Heart left ventricle (tissue), 16 donors: ENCODE measurements around the gene KLHL18. TPM values are rescaled to one million over a fixed set of nuclear protein-coding genes. Genes with fewer than 3 reads are reported as not detected.
"Not testable (repeated sequence)": the region's sequence is repeated elsewhere in the genome, so short reads cannot be mapped to it uniquely, and the experiment has no call there.

Experiments used
- ATAC-seq, 4 donors: fragments of 200-7000 bp; cut with Tn5 transposase; one replicate each; pipeline ENCODE4 v1.9.1; 2020 to 2022; ENCODE audit warnings: moderate library complexity in 4 of 4, mild to moderate bottlenecking in 3 of 4, moderate number of reproducible peaks in 1 of 4
- DNase-seq, 5 donors: peaks; one replicate each; pipeline ENCODE4 v3.0.0-alpha.2; 2020
- H3K27ac ChIP-seq, 12 donors: fragments of 200-600 bp; sonication (generic) in 4 of 12; one replicate each; pipeline versions ENCODE4 v1.5.0 to v1.8.0; 2016 to 2022; ENCODE audit warnings: mild to moderate bottlenecking in 2 of 12
- H3K27me3 ChIP-seq, 9 donors: fragments of 200-600 bp; sonication (generic) in 2 of 9; one replicate each; pipeline versions ENCODE4 v1.5.1 to v1.8.0; 2016 to 2022; ENCODE audit warnings: mild to moderate bottlenecking in 3 of 9
- H3K36me3 ChIP-seq, 9 donors: fragments of 200-600 bp; sonication (generic) in 2 of 9; one replicate each; pipeline versions ENCODE4 v1.5.0 to v1.8.0; 2018 to 2022; ENCODE audit warnings: mild to moderate bottlenecking in 2 of 9
- H3K4me1 ChIP-seq, 12 donors: fragments of 200-600 bp; sonication (generic) in 4 of 12; one replicate each; pipeline versions ENCODE4 v1.5.0 to v1.8.0; 2016 to 2022; ENCODE audit warnings: mild to moderate bottlenecking in 3 of 12
- H3K4me3 ChIP-seq, 12 donors: fragments of 200-600 bp; sonication (generic) in 4 of 12; one replicate each; pipeline versions ENCODE4 v1.5.0 to v1.8.0; 2017 to 2022; ENCODE audit warnings: mild to moderate bottlenecking in 9 of 12, moderate library complexity in 4 of 12
- H3K9me3 ChIP-seq, 12 donors: fragments of 200-600 bp; sonication (generic) in 4 of 12; one replicate each; pipeline versions ENCODE4 v1.5.0 to v1.8.0; 2016 to 2022; ENCODE audit warnings: mild to moderate bottlenecking in 1 of 12
- POLR2A ChIP-seq, 2 donors: fragments of 450-650 bp; IDR thresholded peaks; one replicate each; pipeline ENCODE4 v1.6.1; 2017; ENCODE audit warnings: antibody characterized with exemption in 2 of 2, mild to moderate bottlenecking in 2 of 2, moderate library complexity in 2 of 2
- WGBS, 4 donors: extraction: QIAGEN DNeasy Blood & Tissue Kit in 2 of 4; methylation state at CpG; one replicate each; pipeline versions ENCODE4 v1.1.5 to v1.1.7; 2013 to 2018; 5-methylcytosine and 5-hydroxymethylcytosine counted together
- intact Hi-C, 10 donors: fragments of 100-400 bp; cut with DNase I; formaldehyde crosslinking; loops; one replicate each; pipeline versions ENCODE4 v1.11.1 to v1.14.2; 2022
- polyA plus RNA-seq, 2 donors: library from polyadenylated mRNA; stranded (reverse); fragments of 200-250 nt; gene quantifications; one replicate each; pipeline ENCODE4 v1.2.3, GENCODE V29; 2013
- total RNA-seq, 9 donors: library from RNA; depleted of rRNA in 2 of 9; stranded (reverse); fragments of >200 nt in 2 of 9; fragmentation: NEBNext Ultra II Directional in 3 of 9; extraction: Animal tissue kit (Norgen Biotek cat#: 25700) in 3 of 9; gene quantifications; one replicate each; pipeline versions ENCODE4 v1.1.0 to v1.2.4, GENCODE V29; 2016 to 2023
- TF ChIP-seq, protein P1 (sequence below), 12 donors: fragments of 200-600 bp; sonication (generic) in 4 of 12; IDR thresholded peaks; one replicate each; pipeline versions ENCODE4 v1.5.0 to v1.8.0; 2018 to 2022; ENCODE audit warnings: antibody characterized with exemption in 12 of 12, mild to moderate bottlenecking in 5 of 12
- donor health status: ischemic (EF 13 %, LVEDD 7.1; RV severe dilation, severe dysfunction).
- donor health status: healthy with polysubstance abuse.
- donor health status: DM: no; HTN: yes; CAD: no.
- donor health status: DM: no; HTN: no; CAD: no.
- donor health status: ischemic (EF 25% LVEDD 6.9; RV normal size, moderate dysfunction).
- donor health status: ischemic (EF 25% LVEDD 5.7; RV mildly dilated, moderate dysfunction).
- donor health status: healthy.
- donor health status: DM: yes; HTN: yes; CAD: no.
- donor health status: ischemic (EF 35%, LVEDD 5.7; RV mildly dilated, moderate dysfunction).
- donor health status: nonischemic (EF 11% LVEDD 7.7; RV severe dilation, severe dysfunction).
- donor health status: DM: yes; HTN: yes; CAD: no.
- donor health status: PGD.
- donor health status: ischemic (EF 29% LVEDD 5.4; RV normal size, mild dysfunction).
- donor health status: nonischemic (EF 23%, LVEDD 6.1; RV moderate dilation, normal function).

Gene KLHL18
- total and polyA plus RNA-seq, 11 donors: 15.2 to 109 (median 45.9) TPM

DNA sequence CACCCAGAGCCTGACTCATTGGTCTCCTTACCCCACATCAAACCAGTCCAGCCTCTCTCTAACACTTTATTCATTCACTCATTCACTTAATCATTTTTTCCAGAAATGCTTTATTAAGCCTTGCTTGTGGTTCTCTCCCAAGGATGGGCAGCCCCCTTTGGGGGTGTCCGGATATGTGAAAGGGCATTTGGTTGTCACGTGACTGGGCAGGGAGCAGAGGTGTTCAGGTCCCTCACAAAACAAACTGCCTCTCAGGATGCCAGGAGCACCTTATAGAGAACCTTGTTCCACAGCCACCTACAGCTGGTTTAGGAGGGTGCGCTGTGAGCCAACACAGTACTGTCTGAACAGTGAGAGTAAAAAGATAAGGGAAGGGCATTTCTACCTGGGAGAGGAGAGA lies 72.3 kb downstream of the KLHL18 start:
- no peak for ATAC-seq
- H3K4me3 ChIP-seq: no peak overlapping the region
- DNase-seq: no peak
- WGBS, 4 donors: 89 to 100% (median 93%) methylated on average over 3 of the region's 3 CpGs
- intact Hi-C loops: no loop called here
- no peak overlapping the region for H3K27ac ChIP-seq
- no peaks in the 10 kb centered on the region for H3K36me3 ChIP-seq
- TF ChIP-seq POLR2A (IDR thresholded peaks at IDR 0.05): no peak
- TF ChIP-seq, protein P1, sequence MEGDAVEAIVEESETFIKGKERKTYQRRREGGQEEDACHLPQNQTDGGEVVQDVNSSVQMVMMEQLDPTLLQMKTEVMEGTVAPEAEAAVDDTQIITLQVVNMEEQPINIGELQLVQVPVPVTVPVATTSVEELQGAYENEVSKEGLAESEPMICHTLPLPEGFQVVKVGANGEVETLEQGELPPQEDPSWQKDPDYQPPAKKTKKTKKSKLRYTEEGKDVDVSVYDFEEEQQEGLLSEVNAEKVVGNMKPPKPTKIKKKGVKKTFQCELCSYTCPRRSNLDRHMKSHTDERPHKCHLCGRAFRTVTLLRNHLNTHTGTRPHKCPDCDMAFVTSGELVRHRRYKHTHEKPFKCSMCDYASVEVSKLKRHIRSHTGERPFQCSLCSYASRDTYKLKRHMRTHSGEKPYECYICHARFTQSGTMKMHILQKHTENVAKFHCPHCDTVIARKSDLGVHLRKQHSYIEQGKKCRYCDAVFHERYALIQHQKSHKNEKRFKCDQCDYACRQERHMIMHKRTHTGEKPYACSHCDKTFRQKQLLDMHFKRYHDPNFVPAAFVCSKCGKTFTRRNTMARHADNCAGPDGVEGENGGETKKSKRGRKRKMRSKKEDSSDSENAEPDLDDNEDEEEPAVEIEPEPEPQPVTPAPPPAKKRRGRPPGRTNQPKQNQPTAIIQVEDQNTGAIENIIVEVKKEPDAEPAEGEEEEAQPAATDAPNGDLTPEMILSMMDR (IDR thresholded peaks at IDR 0.05): no peak
- peaks cover 0 to 26% (median 9%) of the 10 kb centered on the region in 12 donors for H3K9me3 ChIP-seq
- no peaks in the 10 kb centered on the region for H3K27me3 ChIP-seq
- H3K4me1 ChIP-seq: no peaks in the 10 kb centered on the region

DNA sequence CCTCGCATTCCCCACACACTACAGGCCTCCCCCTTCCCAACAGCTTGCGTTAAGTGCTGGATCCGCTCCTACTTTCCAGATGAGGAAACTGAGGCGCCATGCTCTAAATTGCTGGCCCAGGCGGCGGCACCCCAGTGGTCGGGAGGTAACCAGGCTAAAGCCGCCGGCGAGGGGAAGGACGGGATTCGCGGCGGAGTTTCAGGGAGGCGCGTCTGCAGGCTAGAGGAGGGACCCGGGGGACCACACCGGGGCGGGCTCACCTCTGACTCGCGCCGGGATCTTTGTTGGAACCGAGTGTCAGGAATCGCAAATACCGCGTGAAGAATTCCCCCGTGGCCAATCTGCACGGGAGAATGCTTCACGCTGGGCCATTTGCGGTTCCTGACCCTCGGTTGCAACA lies 73.5 kb downstream of the KLHL18 start:
- Histone ChIP-seq H3K4me3 (no peak overlapping the region), H3K9me3 (peaks cover 0 to 30% (median 11%) of the 10 kb centered on the region in 12 donors), H3K36me3 (no peaks in the 10 kb centered on the region), H3K27me3 (no peaks in the 10 kb centered on the region), H3K27ac (no peak overlapping the region), H3K4me1 (no peaks in the 10 kb centered on the region)
- ATAC-seq (no peak), DNase-seq (no peak)
- 87 to 96% (median 94%) methylated on average over 29 to 31 of the region's 31 CpGs for WGBS, 4 donors
- TF ChIP-seq POLR2A (IDR thresholded peaks at IDR 0.05): no peak
- TF ChIP-seq, protein P1 (IDR thresholded peaks at IDR 0.05): no peak
- intact Hi-C loops: no loop called here

DNA sequence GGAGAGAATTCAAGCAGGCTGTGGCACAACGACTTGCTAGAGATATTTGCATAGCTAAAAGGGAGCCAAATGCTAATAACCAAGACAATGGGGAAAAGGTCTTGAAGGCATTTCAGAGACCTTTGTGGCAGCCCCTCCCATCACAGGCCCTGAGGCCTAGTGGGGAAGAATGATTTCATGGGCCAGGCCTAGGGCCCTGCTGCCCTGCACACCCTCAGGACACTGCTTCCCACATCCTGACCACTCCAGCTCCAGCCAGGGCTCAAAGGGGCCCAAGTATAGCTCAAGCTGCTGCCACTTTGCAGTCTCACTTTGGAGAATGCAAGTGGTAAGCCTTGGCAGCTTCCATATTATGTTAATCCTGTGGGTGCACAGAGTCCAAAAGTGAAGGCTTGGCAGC lies 76.6 kb downstream of the KLHL18 start:
- Histone ChIP-seq H3K9me3 (peaks cover 0 to 30% (median 11%) of the 10 kb centered on the region in 12 donors), H3K27me3 (no peaks in the 10 kb centered on the region), H3K4me1 (peaks cover 0 to 14% (median 0%) of the 10 kb centered on the region in 12 donors), H3K4me3 (no peak overlapping the region), H3K36me3 (no peaks in the 10 kb centered on the region), H3K27ac (no peak overlapping the region)
- intact Hi-C loops: no loop called here
- DNase-seq (no peak), ATAC-seq (no peak)
- WGBS, 4 donors: 68 to 79% (median 71%) methylated on average over 1 of the region's 1 CpG
- TF ChIP-seq POLR2A (IDR thresholded peaks at IDR 0.05): no peak
- TF ChIP-seq, protein P1 (IDR thresholded peaks at IDR 0.05): no peak

DNA sequence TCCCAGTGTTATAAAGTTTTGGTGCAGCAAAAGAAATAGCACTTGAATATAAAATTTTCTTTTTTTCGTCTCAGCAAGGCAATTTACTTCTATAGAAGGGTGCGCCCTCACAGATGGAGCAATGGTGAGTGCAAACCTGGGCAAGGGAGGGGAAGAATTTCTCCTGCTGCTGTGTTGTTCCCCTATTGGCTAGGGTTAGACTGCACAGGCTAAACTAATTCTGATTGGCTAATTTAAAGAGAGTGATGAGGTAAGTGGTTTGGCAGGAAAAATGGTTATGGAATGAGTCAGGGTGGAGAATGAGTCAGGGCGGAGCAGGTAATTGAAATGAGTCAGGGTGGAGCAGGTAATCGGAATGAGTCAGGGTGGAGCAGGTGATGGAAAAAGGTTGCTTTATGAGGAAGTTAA lies 77.4 kb downstream of the KLHL18 start:
- H3K9me3 ChIP-seq: peaks cover 0 to 30% (median 11%) of the 10 kb centered on the region in 12 donors
- H3K27ac ChIP-seq, DNase-seq, H3K4me3 ChIP-seq, intact Hi-C loops, H3K36me3 ChIP-seq, H3K27me3 ChIP-seq, ATAC-seq: not testable (repeated sequence)
- H3K4me1 ChIP-seq: peaks cover 0 to 16% (median 0%) of the 10 kb centered on the region in 12 donors
- WGBS, 4 donors: 89 to 96% (median 93%) methylated on average over 4 of the region's 4 CpGs

DNA sequence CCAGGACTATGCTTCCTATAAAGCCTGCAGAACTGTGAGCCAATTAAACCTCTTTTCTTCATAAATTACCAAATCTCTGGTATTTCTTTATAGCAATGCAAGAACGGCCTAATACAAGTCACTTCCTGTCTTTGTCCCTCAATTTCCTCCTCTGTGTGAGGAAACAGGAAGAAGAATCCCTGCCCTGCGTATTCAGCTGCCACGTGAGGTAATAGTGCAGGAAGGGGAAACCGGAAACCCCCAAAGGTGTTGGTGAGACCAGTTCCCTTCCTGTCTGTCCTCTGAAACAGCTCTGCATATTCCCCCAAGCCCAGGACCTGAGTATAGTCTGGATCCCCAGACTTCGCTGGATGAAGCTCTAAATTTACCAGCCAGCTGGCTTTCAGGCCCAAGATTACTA lies 80.0 kb downstream of the KLHL18 start:
- intact Hi-C loops: no loop called here
- Histone ChIP-seq H3K36me3 (no peaks in the 10 kb centered on the region), H3K27me3 (no peaks in the 10 kb centered on the region), H3K4me3 (no peak overlapping the region), H3K4me1 (peaks cover 0 to 25% (median 0%) of the 10 kb centered on the region in 12 donors), H3K27ac (peak overlapping the region in 8 of 12 donors; percentile 23 to 71 (median 46)), H3K9me3 (peaks cover 0 to 28% (median 11%) of the 10 kb centered on the region in 12 donors)
- no peak for DNase-seq
- ATAC-seq: peak in 3 of 4 donors; percentile 26 to 88 (median 60)
- 64 to 80% (median 72%) methylated on average over 5 of the region's 5 CpGs for WGBS, 4 donors
- TF ChIP-seq POLR2A (IDR thresholded peaks at IDR 0.05): no peak
- TF ChIP-seq, protein P1 (IDR thresholded peaks at IDR 0.05): no peak
